ENCODE measurements around the gene TMEM114. TPM values are rescaled to one million over a fixed set of nuclear protein-coding genes. Genes with fewer than 3 reads are reported as not detected.

Gene TMEM114
- total RNA-seq, 1 experiment from 2014 or later: not detected

- no peak for DNase-seq (ENCODE audit: low read depth)
- in situ Hi-C loops (cut with HindIII; ENCODE audit: low pct_unique_long_range_greater_than_20kb, low sequenced_read_pairs): no loop called here
These were observed 29.5 kb upstream of the TMEM114 start for GRCh38 chr16:8619671-8620370.

DNA sequence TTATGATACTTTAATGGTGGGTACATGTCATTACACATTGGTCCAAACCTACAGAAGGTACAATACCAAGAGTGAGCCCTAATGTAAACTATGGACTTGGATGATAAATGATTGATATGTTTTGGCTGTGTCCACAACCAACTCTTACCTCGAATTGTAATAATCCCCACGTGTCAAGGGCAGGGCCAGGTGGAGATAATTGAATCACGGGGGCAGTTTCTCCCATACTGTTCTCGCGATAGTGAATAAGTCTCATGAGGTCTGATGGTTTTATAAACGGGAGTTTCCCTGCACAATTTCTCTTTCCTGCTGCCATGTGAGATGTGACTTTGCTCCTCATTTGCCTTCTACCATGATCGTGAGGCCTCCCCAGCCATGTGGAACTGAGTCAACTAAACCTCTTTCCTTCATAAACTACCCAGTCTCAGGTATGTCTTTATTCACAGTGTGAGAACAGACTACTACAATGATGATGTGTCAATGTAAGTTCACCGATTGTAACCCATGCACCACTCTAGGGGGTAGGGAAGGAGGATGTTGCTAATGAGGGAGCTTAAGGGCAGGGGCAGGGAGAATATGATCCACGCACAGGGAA lies 24.2 kb upstream of the TMEM114 start:
- DNase-seq (ENCODE audit: low read depth): peak; percentile 68
- in situ Hi-C loops (cut with HindIII; ENCODE audit: low pct_unique_long_range_greater_than_20kb, low sequenced_read_pairs): no loop called here

- no peak for DNase-seq (ENCODE audit: low read depth)
- in situ Hi-C loops (cut with HindIII; ENCODE audit: low pct_unique_long_range_greater_than_20kb, low sequenced_read_pairs): no loop called here
These were observed 21.7 kb upstream of the TMEM114 start for GRCh38 chr16:8611886-8612600.

DNA sequence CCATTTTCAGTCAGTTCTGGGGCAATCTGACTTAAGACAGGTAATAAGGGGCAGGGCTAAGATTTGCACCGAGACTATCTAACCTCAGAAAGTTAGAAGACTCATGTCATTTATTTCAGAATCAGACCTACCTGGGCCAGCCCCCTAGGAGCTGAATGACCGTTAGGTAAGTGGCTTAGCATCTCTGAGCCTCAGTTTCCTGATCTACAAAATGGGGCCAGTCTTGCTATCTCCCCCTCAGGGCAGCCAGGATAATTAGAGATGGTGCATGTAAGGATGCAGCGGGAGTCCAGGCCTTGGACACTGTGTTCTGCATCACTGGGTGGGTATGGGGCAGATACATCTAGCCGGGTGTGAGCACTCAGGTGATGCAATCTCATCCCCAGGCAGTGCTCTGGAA lies 20.8 kb upstream of the TMEM114 start:
- DNase-seq (ENCODE audit: low read depth): no peak
- in situ Hi-C loops (cut with HindIII; ENCODE audit: low pct_unique_long_range_greater_than_20kb, low sequenced_read_pairs): no loop called here

DNA sequence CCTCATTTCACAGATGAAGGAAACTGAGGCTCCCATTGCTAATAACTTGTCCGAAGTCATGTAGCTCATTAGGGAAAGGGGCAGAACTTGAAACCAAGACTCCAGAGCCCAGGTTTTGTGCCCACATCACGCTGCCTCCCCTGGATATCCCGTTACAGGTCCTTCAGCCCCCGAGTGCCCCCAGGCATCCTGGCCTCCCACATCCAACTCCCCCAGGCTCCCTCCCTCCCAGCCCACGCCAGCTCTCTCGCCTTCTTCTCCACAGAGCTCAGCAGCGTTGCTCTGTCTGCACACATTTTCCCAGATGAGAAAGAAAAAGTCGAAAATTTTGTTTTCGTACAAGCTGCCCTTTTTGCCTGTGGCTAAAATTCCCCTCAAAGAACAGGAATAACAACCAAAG lies 16.9 kb upstream of the TMEM114 start:
- in situ Hi-C loops (cut with HindIII; ENCODE audit: low pct_unique_long_range_greater_than_20kb, low sequenced_read_pairs): no loop called here
- no peak for DNase-seq (ENCODE audit: low read depth)

GRCh38 chr16:8605554-8605953 lies 15.2 kb upstream of the TMEM114 start:
- no peak for DNase-seq (ENCODE audit: low read depth)
- in situ Hi-C loops (cut with HindIII; ENCODE audit: low pct_unique_long_range_greater_than_20kb, low sequenced_read_pairs): no loop called here

- in situ Hi-C loops (cut with HindIII; ENCODE audit: low pct_unique_long_range_greater_than_20kb, low sequenced_read_pairs): no loop called here
- DNase-seq (ENCODE audit: low read depth): no peak
These were observed 9.9 kb upstream of the TMEM114 start for GRCh38 chr16:8600144-8600775.

DNA sequence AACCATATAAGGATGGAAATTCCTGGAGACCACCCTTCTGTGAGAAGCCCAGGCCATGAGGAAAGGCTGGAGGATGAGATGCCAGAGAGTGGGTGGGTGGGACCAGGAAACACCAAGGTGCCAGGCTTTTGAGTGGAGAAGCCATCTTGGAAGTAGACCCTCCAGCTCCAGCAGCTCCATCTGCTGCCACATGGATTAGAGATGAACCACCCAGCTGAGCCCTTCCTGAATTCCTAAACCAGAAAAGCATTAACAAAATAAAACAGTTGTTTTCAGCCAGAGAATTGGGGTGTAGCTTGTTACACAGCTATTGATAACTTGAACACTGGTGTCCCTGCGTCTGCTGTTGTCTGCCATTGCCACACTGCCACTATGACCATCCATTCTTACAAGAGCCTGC lies 6.3 kb upstream of the TMEM114 start:
- in situ Hi-C loops (cut with HindIII; ENCODE audit: low pct_unique_long_range_greater_than_20kb, low sequenced_read_pairs): no loop called here

GRCh38 chr16:8595783-8596182 lies 5.5 kb upstream of the TMEM114 start:
- in situ Hi-C loops (cut with HindIII; ENCODE audit: low pct_unique_long_range_greater_than_20kb, low sequenced_read_pairs): no loop called here

More for the DNA sequence above, 6.3 kb upstream of the TMEM114 start:
- DNase-seq (ENCODE audit: low read depth): no peak

DNA sequence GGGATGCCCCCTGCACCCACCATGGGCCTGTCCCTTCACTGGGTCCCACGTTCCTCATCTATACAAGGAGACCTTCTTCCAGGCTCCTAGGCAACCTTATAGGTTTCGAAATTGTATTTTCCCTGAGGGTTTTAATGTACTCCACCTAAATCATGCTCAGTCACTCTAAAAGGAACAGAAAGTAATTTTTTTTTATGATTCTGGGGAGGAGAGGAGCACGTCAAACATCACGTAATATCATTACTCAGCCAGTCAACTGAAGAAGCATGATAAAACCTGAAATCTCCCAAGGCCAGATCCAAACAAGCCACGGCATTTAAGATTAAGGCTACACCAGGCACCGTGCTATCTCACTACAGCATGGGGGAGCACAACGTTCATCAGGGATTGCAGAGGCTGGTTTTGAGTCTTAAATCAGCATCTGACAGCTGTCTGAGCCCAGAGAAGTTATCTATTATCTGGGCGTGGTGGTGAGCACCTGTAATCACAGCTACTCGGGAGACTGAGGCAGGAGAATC lies 3.9 kb upstream of the TMEM114 start:
- in situ Hi-C loops (cut with HindIII; ENCODE audit: low pct_unique_long_range_greater_than_20kb, low sequenced_read_pairs): no loop called here
- no peak for DNase-seq (ENCODE audit: low read depth)

More at GRCh38 chr16:8595783-8596182, 5.5 kb upstream of the TMEM114 start:
- DNase-seq (ENCODE audit: low read depth): no peak

GRCh38 chr16:8591451-8591850 lies 1.1 kb upstream of the TMEM114 start:
- no peak for DNase-seq (ENCODE audit: low read depth)
- in situ Hi-C loops (cut with HindIII; ENCODE audit: low pct_unique_long_range_greater_than_20kb, low sequenced_read_pairs): no loop called here

DNA sequence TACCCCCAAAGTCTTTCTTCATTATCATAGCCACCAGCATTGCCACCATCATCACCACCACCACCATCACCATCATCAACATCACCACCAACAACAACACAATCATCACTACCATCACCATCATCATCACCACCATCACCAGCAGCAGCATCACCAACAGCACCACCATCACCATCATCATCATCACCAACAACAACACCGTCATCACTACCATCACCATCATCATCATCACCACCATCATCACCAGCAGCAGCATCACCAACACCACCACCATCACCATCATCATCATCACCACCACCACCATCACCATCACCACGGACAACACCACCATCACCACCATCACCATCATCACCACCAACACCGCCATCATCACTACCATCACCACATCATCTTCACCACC lies 500 bp upstream of the TMEM114 start:
- DNase-seq (ENCODE audit: low read depth): no peak
- in situ Hi-C loops (cut with HindIII; ENCODE audit: low pct_unique_long_range_greater_than_20kb, low sequenced_read_pairs): no loop called here

DNA sequence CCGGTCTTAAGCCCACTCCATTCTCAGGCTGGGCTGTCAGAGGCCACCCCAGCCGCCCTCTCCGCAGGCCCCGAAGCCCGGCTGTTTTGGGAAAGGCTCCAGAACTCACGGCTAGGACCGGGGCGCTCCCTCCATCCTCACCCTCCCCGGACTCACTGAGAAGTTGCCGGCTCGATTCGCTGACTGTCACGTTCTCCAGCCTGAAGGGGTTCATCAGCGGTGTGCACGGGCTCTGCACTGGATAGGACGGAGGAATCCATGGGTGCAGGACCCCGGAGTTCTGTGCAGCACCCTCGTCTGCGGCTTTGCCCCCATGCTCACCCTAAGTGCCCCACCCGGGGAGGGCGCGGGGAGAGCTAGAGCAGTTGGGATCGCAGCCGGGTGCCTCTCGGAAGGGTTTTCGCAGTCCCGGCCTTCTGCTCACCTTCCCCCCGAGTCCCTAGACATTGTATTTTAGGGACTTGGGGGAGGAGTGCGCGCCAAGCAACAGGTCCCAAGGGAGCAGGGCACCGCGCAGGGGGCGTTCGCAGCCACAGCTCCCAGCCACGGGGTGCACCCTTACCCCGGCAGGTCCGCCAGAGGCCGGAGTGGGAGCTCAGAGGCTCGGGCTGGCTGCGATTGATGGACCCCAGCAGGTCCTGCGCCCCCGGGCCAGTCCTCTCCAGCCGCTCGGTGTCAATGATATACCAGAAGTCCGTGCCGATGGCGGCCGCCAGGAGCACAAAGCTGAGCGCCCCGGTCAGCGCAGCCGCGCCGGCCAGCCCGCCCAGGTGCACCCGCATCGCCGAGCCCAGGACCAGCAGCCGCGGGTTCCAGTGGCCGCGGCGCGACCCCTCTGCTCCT lies 1.0 kb downstream of the TMEM114 start:
- in situ Hi-C loops (cut with HindIII; ENCODE audit: low pct_unique_long_range_greater_than_20kb, low sequenced_read_pairs): no loop called here
- no peak for DNase-seq (ENCODE audit: low read depth)

DNA sequence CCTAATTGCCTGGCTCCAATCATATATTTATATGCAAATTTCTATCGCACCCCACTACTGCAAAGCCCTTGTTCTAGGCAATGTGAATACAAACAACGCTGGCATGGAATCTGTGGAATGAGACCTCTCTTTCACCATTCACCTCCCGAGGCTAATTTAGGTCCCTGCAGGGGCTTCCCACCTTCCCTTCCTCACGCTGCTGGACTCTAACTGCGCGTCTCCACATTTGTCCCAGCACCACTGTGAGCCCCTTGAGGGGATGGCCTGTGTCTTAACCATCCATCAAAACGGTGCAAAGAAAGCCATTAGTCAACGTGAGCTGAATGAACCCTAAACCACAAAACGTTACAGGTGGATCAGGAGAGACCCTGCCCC lies 1.6 kb downstream of the TMEM114 start:
- in situ Hi-C loops (cut with HindIII; ENCODE audit: low pct_unique_long_range_greater_than_20kb, low sequenced_read_pairs): no loop called here
- DNase-seq (ENCODE audit: low read depth): no peak

DNA sequence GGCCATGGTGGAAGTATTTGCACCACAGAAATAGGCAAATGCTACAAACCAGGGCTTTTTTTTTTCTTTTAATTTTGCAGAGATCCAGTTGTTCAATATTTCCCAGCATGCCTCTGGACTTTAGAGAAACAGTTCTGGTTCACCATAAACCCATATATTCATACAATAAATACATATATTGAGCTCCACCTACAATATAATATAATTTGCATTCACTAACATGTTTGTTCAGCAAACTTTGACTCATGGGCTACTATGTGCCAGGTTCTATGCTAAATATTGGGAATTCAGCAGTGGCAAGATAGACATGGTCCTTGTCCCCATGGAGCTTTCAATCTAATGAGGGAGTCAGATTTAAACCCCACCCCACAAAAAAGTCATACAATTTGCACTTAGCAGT lies 3.2 kb downstream of the TMEM114 start:
- in situ Hi-C loops (cut with HindIII; ENCODE audit: low pct_unique_long_range_greater_than_20kb, low sequenced_read_pairs): no loop called here
- DNase-seq (ENCODE audit: low read depth): no peak

DNA sequence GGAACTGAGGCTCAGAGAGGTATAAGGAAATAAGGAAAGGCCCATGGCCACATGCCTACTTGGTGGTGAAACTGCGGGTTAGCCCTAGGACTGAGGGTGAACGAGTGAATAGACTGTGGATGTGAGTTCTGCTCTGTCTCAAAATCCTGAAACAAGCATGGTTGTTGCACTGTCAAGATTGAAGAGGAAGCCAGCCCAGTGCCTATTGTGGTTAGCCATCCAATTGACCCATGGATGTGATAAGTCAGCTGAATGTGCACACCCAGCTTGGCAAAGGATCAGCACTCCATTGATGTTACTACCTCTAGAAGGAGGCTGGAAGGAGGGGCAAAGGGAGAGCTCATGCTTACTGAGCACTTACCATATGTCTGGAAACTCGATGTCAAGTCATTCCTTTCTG lies 4.5 kb downstream of the TMEM114 start:
- DNase-seq (ENCODE audit: low read depth): no peak
- in situ Hi-C loops (cut with HindIII; ENCODE audit: low pct_unique_long_range_greater_than_20kb, low sequenced_read_pairs): no loop called here

GRCh38 chr16:8585041-8585440 lies 5.3 kb downstream of the TMEM114 start:
- in situ Hi-C loops (cut with HindIII; ENCODE audit: low pct_unique_long_range_greater_than_20kb, low sequenced_read_pairs): no loop called here
- no peak for DNase-seq (ENCODE audit: low read depth)

DNA sequence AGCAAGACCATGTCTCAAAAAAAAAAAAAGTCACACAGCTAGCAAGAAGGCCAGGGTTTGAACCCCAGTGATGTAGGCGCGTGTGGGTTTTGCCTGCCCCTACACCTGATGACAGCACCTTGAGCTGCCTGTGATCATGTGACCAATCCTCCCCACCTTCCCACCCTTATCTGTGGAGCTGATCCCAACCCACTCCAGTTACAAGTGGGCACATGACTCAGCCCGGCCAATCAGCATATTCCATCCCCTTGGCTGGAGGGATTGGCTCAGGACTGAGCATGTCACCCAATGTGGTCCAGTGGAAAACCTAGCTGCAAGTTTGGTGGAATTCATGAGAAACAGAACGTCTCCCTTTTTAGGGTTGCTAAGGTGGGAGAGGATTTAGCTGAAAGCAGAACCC lies 6.6 kb downstream of the TMEM114 start:
- DNase-seq (ENCODE audit: low read depth): peak; percentile 69
- in situ Hi-C loops (cut with HindIII; ENCODE audit: low pct_unique_long_range_greater_than_20kb, low sequenced_read_pairs): no loop called here
